GM23338 (cell line): ENCODE measurements around the gene UGT2B11. TPM values are rescaled to one million over a fixed set of nuclear protein-coding genes. Genes with fewer than 3 reads are reported as not detected.
"Not testable (repeated sequence)": the region's sequence is repeated elsewhere in the genome, so short reads cannot be mapped to it uniquely, and the experiment has no call there.

Experiments used
- ATAC-seq: fragments of 200-7000 bp; cut with Tn5 transposase; 3 replicates; pipeline ENCODE4 v1.9.1; 2020
- DNase-seq: peaks from one replicate; pipeline ENCODE4 v3.0.0-alpha.2; 2015; ENCODE audit warnings: low spot score
- H2AFZ ChIP-seq: fragments of 200-600 bp; sonication (generic); 2 replicates; pipeline ENCODE4 v1.8.0; 2016; ENCODE audit warnings: antibody characterized with exemption, mild to moderate bottlenecking, moderate library complexity
- H3F3A ChIP-seq: fragments of 200-600 bp; sonication (generic); replicated peaks from 2 replicates; pipeline ENCODE4 v1.8.0; 2017; ENCODE audit warnings: antibody characterized with exemption, mixed run types, low read depth
- H3K27ac ChIP-seq: fragments of 200-600 bp; sonication (generic); 2 replicates; pipeline ENCODE4 v1.6.1; 2016; ENCODE audit warnings: low read depth
- H3K27me3 ChIP-seq: fragments of 200-600 bp; sonication (generic); 2 replicates; pipeline ENCODE4 v1.8.0; 2016; ENCODE audit warnings: mild to moderate bottlenecking, mixed run types, moderate library complexity; ENCODE audit not compliant: insufficient read depth
- H3K36me3 ChIP-seq: fragments of 200-600 bp; sonication (generic); 2 replicates; pipeline ENCODE4 v1.8.0; 2016; ENCODE audit warnings: mild to moderate bottlenecking; ENCODE audit not compliant: insufficient read depth
- H3K4me1 ChIP-seq: fragments of 200-600 bp; sonication (generic); 2 replicates; pipeline ENCODE4 v1.8.0; 2016; ENCODE audit warnings: mild to moderate bottlenecking, moderate library complexity; ENCODE audit not compliant: insufficient read depth
- H3K4me2 ChIP-seq: fragments of 200-600 bp; sonication (generic); 2 replicates; pipeline ENCODE4 v1.7.1; 2017; ENCODE audit warnings: mixed run types
- H3K4me3 ChIP-seq: fragments of 200-600 bp; sonication (generic); 2 replicates; pipeline ENCODE4 v1.6.1; 2016; ENCODE audit warnings: mixed run types
- H3K79me2 ChIP-seq: fragments of 200-600 bp; sonication (generic); replicated peaks from 2 replicates; pipeline ENCODE4 v1.8.0; 2017; ENCODE audit warnings: mild to moderate bottlenecking; ENCODE audit not compliant: insufficient read depth
- H3K9me2 ChIP-seq: fragments of 200-600 bp; sonication (generic); 2 replicates; pipeline ENCODE4 v1.8.0; 2017; ENCODE audit not compliant: insufficient read depth
- H4K20me1 ChIP-seq: fragments of 200-600 bp; sonication (generic); replicated peaks from 2 replicates; pipeline ENCODE4 v1.8.0; 2017; ENCODE audit warnings: mild to moderate bottlenecking; ENCODE audit not compliant: insufficient read depth
- H3K27ac Mint-ChIP-seq: 2 replicates; pipeline ENCODE4 v1.8.0; 2020; ENCODE audit warnings: inconsistent platforms, mild to moderate bottlenecking, moderate library complexity, mixed read lengths
- H3K27me3 Mint-ChIP-seq: 3 replicates; pipeline ENCODE4 v1.8.0; 2022; ENCODE audit warnings: low read depth, mild to moderate bottlenecking, moderate library complexity, mixed read lengths, inconsistent platforms; ENCODE audit not compliant: insufficient read depth, poor library complexity
- H3K36me3 Mint-ChIP-seq: 3 replicates; pipeline ENCODE4 v1.8.0; 2021; ENCODE audit warnings: low read depth, mild to moderate bottlenecking, inconsistent platforms, moderate library complexity, mixed read lengths
- H3K4me1 Mint-ChIP-seq: 3 replicates; pipeline ENCODE4 v1.8.0; 2020; ENCODE audit warnings: mild to moderate bottlenecking, inconsistent platforms, mixed read lengths
- H3K4me3 Mint-ChIP-seq: 3 replicates; pipeline ENCODE4 v1.8.0; 2021; ENCODE audit warnings: moderate library complexity, mild to moderate bottlenecking, inconsistent platforms, mixed read lengths
- H3K9me3 Mint-ChIP-seq: 3 replicates; pipeline ENCODE4 v1.8.0; 2020; ENCODE audit warnings: moderate library complexity, mild to moderate bottlenecking, inconsistent platforms, mixed read lengths
- ETS1 ChIP-seq: IDR thresholded peaks from 2 replicates; pipeline ENCODE4 v1.6.1; 2016; ENCODE audit warnings: antibody characterized with exemption
- EZH2 ChIP-seq: fragments of 200-600 bp; sonication (generic); IDR thresholded peaks from one replicate; pipeline ENCODE4 v1.8.0; 2017; ENCODE audit warnings: antibody characterized with exemption, mild to moderate bottlenecking, low read depth; ENCODE audit not compliant: unreplicated experiment
- JUNB ChIP-seq: IDR thresholded peaks from one replicate; pipeline ENCODE4 v1.6.1; 2016; ENCODE audit warnings: antibody characterized with exemption; ENCODE audit not compliant: unreplicated experiment
- ZNF331 ChIP-seq: fragments of 250-450 bp; sonication (Bioruptor Pico); IDR thresholded peaks from 2 replicates; pipeline ENCODE4 v1.5.0; 2020; ENCODE audit warnings: low read depth, mild to moderate bottlenecking, moderate library complexity
- polyA plus RNA-seq: library from polyadenylated mRNA; unstranded; fragments of >200 nt; fragmentation: Nextera tagmentation; extraction: Ambion mirVana; gene quantifications from 2 replicates; pipeline ENCODE4 v1.2.1, GENCODE V29; 2016
- total RNA-seq: library from RNA; depleted of rRNA; stranded (reverse); fragments of >200 nt; shearing (Covaris generic); gene quantifications from 2 replicates; pipeline ENCODE4 v1.2.3, GENCODE V29; 2014
- TF ChIP-seq, protein P1 (sequence below): fragments of 250-450 bp; sonication (Bioruptor Pico); IDR thresholded peaks from 2 replicates; pipeline ENCODE4 v1.5.0; 2020; ENCODE audit warnings: mild to moderate bottlenecking, moderate library complexity
- TF ChIP-seq, protein P2 (sequence below), 2 experiments: fragments of 200-600 bp in 1 of 2; sonication (generic) in 1 of 2; conservative IDR thresholded peaks; 2 replicates each; pipeline versions ENCODE4 v1.5.1 to v1.6.1; 2016 to 2017; ENCODE audit warnings: antibody characterized with exemption in 2 of 2, low read depth in 2 of 2, mild to moderate bottlenecking in 2 of 2, moderate library complexity in 1 of 2

The UGT2B11 gene
- total and polyA plus RNA-seq, 2 experiments from 2014 or later = not detected

DNA sequence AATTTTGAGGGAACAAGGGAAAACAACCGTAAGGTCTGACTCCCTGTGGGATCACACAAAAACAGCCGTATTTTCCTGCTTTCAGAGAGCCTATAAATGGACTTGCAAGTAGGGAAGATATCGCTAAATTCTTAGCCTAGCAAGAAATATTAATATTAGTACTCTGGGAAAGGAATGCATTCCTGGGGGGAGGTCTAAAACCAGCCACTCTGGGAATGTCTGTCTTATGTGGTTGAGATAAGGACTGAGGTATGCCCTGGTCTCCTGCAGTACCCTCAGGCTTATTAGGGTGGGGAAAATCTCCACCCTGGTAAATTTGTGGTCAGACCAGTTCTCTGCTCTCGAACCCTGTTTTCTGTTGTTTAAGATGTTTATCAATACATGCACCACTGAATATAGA, 16.0 kb downstream of the UGT2B11 start:
- H3K9me2 ChIP-seq, ATAC-seq, H3K36me3 Mint-ChIP-seq, H2AFZ ChIP-seq, H3F3A ChIP-seq, H3K9me3 Mint-ChIP-seq, H3K4me1 Mint-ChIP-seq, H3K27ac ChIP-seq, H3K4me3 Mint-ChIP-seq, H3K36me3 ChIP-seq, H3K27ac Mint-ChIP-seq, H4K20me1 ChIP-seq, H3K4me3 ChIP-seq, DNase-seq, H3K4me2 ChIP-seq, H3K27me3 Mint-ChIP-seq, H3K27me3 ChIP-seq, H3K4me1 ChIP-seq, H3K79me2 ChIP-seq: not testable (repeated sequence)

DNA sequence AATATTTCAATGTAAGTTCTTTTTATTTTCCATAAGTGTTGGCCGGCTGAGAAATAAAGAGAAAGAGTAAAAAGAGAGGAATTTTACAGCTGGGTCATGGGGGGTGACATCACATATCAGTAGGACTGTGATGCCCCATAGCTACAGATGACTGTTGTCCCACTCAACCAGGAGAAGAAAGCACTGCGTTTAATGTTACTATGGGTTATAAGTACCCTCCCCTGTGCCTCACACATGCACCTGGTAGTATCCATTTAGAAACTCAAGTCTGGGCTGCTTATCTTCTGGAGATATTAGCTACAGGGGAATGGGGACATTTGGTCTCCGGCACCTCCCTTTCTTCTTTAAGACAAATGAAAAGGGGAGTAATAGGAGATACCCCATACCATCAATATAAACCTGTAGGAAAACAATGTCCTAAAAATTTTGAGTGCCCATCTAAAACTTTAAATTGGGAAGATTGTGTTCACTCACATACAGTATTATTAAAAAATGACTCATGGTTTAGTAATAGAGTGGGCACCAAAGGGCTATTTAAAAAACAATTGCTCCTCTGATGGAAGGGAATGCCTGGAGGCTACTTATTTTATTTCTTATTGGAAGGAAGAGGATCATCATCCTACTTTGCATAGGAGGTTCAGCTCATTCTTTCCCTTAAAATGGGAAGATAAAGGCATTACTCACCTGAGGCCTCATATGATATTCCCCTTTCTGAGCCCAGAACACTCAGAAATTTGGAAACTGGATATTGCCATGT, 18.2 kb downstream of the UGT2B11 start:
- Mint-ChIP-seq H3K4me1 (no peaks in the 10 kb centered on the region), H3K27me3 (no peaks in the 10 kb centered on the region), H3K4me3 (no peak overlapping the region), H3K9me3 (peaks cover 4% of the 10 kb centered on the region; the same call in 2 of the 3 replicates), H3K36me3 (no peaks in the 10 kb centered on the region), H3K27ac (no peak overlapping the region)
- Histone ChIP-seq H3K4me2 (no peak overlapping the region), H3K27me3 (no peaks in the 10 kb centered on the region), H2AFZ (no peak overlapping the region), H3F3A (no peaks in the 10 kb centered on the region), H3K27ac (no peak overlapping the region), H3K4me3 (no peak overlapping the region), H4K20me1 (no peaks in the 10 kb centered on the region), H3K36me3 (no peaks in the 10 kb centered on the region), H3K4me1 (no peaks in the 10 kb centered on the region), H3K9me2 (0 out of 2 replicates have a peak, but pooled peaks cover 5% of the 10 kb centered on the region), H3K79me2 (no peaks in the 10 kb centered on the region)
- TF ChIP-seq EZH2 = no peak
- ATAC-seq (no peak), DNase-seq (no peak)

DNA sequence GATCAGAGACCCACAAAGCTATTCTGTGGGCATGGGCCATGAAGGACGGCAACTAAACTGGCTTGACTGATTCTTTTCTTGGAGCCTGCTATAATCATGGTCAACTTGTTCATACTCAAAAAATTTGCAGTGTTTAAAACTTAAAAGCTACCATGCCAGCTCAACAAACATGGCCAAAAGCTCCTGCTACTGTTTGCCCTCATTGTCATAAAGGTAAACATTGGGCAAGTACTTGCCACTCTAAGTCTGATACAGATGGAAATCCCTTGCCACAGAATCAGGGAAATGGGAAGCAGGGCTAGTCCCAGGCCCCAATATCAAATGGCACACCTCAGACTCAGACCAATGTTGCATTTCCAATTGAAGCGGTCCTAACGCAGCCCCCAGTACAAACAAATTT, 20.4 kb downstream of the UGT2B11 start:
- Histone ChIP-seq H3K36me3 (no peaks in the 10 kb centered on the region), H3K4me1 (no peaks in the 10 kb centered on the region), H4K20me1 (no peaks in the 10 kb centered on the region), H3K27ac (no peak overlapping the region), H3F3A (no peaks in the 10 kb centered on the region), H3K9me2 (0 out of 2 replicates have a peak, but pooled peaks cover 5% of the 10 kb centered on the region), H2AFZ (no peak overlapping the region), H3K4me2 (no peak overlapping the region), H3K27me3 (no peaks in the 10 kb centered on the region), H3K4me3 (no peak overlapping the region), H3K79me2 (no peaks in the 10 kb centered on the region)
- no peak overlapping the region for H3K4me3 Mint-ChIP-seq
- no peak overlapping the region for H3K27ac Mint-ChIP-seq
- no peak for ATAC-seq
- peaks cover 4% of the 10 kb centered on the region; the same call in 2 of the 3 replicates for H3K9me3 Mint-ChIP-seq
- DNase-seq = no peak
- H3K27me3 Mint-ChIP-seq = no peaks in the 10 kb centered on the region
- H3K36me3 Mint-ChIP-seq = no peaks in the 10 kb centered on the region
- no peaks in the 10 kb centered on the region for H3K4me1 Mint-ChIP-seq
- TF ChIP-seq JUNB = no peak
- TF ChIP-seq ETS1 = no peak
- TF ChIP-seq ZNF331 (CRISPR knock-in tag) = no peak
- TF ChIP-seq, protein P1, sequence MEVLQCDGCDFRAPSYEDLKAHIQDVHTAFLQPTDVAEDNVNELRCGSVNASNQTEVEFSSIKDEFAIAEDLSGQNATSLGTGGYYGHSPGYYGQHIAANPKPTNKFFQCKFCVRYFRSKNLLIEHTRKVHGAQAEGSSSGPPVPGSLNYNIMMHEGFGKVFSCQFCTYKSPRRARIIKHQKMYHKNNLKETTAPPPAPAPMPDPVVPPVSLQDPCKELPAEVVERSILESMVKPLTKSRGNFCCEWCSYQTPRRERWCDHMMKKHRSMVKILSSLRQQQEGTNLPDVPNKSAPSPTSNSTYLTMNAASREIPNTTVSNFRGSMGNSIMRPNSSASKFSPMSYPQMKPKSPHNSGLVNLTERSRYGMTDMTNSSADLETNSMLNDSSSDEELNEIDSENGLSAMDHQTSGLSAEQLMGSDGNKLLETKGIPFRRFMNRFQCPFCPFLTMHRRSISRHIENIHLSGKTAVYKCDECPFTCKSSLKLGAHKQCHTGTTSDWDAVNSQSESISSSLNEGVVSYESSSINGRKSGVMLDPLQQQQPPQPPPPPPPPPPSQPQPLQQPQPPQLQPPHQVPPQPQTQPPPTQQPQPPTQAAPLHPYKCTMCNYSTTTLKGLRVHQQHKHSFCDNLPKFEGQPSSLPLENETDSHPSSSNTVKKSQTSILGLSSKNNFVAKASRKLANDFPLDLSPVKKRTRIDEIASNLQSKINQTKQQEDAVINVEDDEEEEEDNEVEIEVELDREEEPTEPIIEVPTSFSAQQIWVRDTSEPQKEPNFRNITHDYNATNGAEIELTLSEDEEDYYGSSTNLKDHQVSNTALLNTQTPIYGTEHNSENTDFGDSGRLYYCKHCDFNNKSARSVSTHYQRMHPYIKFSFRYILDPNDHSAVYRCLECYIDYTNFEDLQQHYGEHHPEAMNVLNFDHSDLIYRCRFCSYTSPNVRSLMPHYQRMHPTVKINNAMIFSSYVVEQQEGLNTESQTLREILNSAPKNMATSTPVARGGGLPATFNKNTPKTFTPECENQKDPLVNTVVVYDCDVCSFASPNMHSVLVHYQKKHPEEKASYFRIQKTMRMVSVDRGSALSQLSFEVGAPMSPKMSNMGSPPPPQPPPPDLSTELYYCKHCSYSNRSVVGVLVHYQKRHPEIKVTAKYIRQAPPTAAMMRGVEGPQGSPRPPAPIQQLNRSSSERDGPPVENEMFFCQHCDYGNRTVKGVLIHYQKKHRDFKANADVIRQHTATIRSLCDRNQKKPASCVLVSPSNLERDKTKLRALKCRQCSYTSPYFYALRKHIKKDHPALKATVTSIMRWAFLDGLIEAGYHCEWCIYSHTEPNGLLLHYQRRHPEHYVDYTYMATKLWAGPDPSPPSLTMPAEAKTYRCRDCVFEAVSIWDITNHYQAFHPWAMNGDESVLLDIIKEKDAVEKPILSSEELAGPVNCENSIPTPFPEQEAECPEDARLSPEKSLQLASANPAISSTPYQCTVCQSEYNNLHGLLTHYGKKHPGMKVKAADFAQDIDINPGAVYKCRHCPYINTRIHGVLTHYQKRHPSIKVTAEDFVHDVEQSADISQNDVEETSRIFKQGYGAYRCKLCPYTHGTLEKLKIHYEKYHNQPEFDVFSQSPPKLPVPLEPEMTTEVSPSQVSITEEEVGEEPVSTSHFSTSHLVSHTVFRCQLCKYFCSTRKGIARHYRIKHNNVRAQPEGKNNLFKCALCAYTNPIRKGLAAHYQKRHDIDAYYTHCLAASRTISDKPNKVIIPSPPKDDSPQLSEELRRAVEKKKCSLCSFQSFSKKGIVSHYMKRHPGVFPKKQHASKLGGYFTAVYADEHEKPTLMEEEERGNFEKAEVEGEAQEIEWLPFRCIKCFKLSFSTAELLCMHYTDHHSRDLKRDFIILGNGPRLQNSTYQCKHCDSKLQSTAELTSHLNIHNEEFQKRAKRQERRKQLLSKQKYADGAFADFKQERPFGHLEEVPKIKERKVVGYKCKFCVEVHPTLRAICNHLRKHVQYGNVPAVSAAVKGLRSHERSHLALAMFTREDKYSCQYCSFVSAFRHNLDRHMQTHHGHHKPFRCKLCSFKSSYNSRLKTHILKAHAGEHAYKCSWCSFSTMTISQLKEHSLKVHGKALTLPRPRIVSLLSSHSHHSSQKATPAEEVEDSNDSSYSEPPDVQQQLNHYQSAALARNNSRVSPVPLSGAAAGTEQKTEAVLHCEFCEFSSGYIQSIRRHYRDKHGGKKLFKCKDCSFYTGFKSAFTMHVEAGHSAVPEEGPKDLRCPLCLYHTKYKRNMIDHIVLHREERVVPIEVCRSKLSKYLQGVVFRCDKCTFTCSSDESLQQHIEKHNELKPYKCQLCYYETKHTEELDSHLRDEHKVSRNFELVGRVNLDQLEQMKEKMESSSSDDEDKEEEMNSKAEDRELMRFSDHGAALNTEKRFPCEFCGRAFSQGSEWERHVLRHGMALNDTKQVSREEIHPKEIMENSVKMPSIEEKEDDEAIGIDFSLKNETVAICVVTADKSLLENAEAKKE (CRISPR knock-in tag) = no peak
- TF ChIP-seq, protein P2, sequence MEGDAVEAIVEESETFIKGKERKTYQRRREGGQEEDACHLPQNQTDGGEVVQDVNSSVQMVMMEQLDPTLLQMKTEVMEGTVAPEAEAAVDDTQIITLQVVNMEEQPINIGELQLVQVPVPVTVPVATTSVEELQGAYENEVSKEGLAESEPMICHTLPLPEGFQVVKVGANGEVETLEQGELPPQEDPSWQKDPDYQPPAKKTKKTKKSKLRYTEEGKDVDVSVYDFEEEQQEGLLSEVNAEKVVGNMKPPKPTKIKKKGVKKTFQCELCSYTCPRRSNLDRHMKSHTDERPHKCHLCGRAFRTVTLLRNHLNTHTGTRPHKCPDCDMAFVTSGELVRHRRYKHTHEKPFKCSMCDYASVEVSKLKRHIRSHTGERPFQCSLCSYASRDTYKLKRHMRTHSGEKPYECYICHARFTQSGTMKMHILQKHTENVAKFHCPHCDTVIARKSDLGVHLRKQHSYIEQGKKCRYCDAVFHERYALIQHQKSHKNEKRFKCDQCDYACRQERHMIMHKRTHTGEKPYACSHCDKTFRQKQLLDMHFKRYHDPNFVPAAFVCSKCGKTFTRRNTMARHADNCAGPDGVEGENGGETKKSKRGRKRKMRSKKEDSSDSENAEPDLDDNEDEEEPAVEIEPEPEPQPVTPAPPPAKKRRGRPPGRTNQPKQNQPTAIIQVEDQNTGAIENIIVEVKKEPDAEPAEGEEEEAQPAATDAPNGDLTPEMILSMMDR (conservative IDR thresholded peaks at IDR 0.05; ENCODE audit: low read depth in 2 of 2) = no peak
